Activated CD4-positive, alpha-beta T cell treated with anti-CD3 and anti-CD28 coated beads for 1 hour (primary cell): Measurements from ENCODE around the gene SUSD2.
"Not testable (repeated sequence)": the region's sequence is repeated elsewhere in the genome, so short reads cannot be mapped to it uniquely, and the experiment has no call there.

ENCODE experiments used
- DNase-seq: peaks from one replicate; pipeline ENCODE4 v3.0.0-alpha.2; 2020

Gene SUSD2

DNA sequence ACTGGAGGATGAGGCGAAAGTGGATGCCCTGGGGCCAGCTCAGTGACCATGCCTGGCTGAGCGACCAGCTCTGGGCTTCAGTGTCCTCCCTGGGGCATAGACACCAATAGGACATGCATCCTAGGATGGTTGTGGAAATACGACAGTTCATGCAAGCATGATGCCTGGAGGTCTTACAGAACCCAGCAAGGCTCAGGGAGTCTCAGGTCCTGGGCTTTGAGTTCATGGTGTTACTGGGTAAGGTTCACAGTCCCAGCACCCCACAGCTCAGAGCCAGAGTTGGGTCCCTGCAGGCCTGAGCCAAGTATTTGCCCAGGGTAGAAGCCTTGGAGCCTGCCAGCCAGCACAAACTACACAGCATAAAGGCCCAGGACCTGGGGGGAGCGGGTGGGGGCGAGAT lies 4.2 kb upstream of the SUSD2 start:
- DNase-seq, result no peak

DNA sequence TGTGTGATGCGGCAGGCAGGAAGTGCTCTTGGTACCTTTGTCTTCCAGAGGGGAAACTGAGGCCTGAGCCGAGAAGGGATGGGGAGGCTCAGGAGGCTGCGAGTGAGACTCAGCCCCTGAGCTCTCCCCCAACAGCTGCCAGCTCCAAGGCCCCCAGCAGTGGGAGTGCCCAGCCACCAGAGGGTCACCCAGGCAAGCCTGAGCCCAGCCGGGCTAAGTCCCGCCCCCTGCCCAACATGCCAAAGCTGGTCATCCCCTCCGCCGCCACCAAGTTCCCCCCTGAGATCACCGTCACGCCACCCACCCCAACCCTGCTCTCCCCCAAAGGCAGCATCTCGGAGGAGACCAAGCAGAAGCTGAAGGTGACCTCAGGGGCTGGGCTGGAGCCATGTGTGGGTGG lies 3.8 kb upstream of the SUSD2 start:
- DNase-seq, result no peak

DNA sequence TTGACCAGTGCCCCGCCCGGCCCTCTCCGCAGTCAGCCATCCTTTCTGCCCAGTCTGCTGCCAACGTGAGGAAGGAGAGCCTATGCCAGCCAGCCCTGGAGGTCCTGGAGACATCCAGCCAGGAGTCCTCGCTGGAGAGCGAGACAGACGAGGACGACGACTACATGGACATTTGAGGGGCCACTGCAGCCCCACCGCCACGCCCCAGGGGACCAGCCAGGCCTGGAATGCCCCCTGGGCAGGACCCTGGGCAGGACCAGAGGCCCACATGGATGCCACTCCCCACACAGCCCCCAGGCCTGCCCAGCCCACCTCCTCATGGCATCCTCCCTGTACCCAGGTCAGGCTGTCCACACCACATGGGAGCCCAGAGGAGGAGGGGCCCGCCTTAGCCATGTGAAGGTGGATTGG lies 3.3 kb upstream of the SUSD2 start:
- no peak for DNase-seq

DNA sequence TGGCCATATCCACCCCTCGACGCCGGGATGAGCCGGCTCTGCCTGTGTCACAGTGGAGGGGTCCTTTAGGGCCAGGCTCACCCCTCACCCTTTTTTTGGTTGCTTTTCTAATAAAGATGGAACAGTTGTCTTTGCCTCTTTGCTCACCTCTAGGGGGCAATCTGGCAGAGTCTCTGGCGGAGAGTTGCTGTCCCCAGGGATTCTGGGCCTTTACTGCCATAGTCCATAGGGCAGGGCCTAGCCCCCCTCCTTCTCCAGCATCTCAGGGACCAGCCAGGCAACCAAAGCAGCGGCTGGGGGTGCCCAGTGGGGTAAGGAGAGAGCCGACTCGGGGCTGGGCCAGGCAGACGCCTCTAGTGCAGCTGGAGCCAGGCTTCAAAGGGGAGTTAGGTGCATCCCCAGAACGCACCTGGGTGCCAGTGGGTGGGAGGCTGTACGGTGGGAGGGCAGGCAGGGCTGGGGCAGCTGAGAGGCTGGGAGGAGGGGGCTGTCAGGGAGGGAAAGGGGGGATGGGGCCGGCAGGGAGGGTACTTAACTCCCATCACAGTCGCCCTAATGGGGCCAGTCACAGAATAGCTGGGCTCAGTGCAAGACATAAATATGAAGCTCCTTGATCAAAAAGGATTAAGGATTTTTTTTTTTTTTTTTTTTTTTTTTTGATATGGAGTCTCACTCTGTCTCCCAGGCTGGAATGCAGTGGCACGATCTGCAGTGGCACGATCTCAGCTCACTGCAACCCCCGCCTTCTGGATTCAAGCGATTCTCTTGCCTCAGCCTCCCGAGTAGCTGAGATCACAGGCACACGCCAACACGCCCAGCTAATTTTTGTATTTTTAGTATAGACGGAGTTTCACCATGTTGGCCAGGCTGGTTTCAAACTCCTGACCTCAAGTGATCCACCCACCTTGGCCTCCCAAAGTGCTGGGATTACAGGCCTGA lies 2.5 kb upstream of the SUSD2 start:
- DNase-seq, result no peak

DNA sequence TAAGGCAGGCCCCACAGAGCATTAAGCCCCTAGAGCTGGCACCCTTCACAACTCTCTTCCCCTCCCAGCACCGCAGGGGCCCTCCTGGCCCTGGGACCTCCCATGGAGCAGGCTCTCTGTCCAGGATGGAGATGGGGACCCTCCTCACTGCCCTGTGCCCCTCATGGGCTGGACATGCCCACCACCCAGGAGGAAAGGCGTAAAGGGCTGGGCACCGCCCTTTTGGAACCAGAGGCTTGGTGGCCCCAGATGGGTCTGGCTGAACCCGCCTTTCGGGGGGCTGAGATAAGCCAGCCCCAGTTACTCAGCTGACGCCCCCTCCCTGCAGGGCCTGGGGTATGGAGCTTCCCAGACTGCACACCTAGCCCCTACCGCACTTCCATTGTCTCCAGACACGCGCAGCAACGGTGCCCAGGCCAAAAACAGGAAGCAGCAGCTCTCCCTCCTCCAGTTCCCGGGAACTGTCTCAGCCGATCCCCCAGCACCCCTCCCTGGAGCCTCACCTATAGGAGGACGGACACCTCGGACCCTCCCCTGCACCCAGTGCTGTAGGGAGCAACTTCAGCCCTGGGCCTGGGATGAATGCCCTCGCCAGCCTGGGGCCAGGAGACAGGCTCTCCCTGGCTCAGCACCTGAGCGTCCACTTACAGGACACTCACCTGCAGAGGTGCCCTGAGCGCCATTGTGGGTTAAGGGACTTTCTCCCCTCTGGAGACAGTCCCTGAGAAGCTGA lies 1.6 kb upstream of the SUSD2 start:
- DNase-seq, result no peak

DNA sequence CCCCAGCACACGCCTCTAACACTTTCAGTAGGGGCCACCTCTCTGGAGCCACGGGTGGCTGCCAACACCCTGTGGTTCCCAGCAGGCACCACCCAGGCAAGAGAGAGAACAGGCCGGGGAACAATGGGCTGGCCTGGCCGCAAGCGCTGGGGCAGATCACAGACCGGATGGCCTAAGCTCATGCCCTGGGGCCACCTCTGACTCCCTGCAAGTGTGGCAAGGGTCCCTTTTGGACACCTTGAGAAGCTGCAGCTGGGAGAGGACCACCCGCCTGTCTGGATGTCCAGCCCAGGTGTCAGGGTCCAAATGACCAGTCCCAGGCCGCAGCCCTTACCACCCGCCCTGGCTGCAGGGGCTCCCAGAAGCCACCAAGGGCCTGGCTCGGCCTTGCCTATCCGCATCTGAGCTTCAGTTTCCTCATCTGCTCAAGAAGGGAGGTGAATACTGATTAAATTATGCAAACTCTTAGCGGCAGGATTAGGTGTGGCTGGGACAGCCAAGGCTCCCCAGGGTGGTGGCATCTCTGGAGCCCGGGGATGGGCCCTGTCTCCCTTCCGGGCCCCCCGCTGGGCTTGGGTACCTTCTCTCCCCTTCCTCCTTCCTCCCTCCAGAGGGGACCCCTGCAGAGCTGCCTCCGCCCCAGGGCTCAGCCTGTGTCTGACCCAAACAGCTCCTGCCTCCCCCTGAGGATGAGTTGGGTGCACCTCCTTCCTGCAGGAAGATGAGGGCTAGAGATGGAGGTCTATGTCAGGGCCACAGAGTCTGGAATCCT lies 785 bp upstream of the SUSD2 start:
- DNase-seq, result no peak

DNA sequence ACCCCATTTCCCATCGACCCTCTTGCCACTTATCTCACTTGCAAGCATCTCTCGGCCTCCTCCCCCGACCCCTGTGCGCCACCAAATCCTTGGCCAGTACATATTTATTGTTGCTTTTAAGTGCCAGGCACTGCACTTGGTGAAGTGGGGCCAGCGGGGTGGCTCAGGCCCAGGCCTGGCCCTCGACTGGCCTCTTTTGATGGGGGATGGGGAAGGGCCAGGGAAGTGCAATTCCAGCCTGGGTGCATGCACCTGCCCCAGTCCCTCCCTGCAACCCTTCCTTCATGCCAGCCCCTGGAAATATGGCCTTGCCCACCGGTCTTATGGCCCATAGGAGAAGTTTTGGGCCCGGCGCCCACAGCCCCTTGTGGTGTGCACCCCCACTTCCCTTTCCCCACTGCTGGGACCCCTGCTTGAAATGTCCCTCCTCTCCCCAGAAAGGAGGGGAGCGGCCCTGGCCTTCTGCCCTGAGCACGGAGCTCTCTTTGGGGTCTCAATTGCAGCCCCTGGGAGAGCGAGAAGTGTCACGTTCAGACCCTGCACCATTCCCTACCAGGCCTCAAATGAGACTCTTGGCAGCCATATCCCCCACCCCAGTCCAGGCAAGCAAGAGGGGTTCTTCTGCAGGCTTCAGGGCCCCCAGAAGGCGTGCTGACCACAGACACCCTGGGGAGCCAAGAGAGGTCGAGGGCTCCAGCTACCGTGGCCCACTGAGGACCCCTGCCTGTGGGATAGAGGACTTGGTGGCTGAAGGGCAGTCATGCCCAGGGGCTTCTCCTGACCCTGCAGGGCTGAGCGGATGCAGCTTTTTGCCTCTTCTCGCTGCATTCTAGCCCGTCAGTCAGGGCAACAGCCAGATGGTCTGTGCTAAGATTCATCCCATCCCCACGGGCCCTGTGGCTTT lies 961 bp downstream of the SUSD2 start:
- DNase-seq, result no peak

DNA sequence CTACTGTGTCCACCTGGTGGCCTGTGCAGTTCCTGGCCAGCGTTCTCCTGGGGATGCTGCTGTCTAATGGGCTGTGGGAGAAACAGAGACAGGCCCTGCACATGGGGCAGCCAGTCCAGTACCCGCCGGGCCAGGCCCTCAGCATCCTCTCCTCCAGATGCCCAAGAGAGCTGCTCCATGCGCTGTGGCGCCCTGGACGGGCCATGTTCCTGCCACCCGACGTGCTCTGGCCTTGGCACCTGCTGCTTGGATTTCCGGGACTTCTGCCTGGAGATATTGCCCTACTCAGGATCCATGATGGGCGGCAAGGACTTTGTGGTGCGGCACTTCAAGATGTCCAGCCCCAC lies 1.6 kb downstream of the SUSD2 start:
- not testable (repeated sequence) for DNase-seq

DNA sequence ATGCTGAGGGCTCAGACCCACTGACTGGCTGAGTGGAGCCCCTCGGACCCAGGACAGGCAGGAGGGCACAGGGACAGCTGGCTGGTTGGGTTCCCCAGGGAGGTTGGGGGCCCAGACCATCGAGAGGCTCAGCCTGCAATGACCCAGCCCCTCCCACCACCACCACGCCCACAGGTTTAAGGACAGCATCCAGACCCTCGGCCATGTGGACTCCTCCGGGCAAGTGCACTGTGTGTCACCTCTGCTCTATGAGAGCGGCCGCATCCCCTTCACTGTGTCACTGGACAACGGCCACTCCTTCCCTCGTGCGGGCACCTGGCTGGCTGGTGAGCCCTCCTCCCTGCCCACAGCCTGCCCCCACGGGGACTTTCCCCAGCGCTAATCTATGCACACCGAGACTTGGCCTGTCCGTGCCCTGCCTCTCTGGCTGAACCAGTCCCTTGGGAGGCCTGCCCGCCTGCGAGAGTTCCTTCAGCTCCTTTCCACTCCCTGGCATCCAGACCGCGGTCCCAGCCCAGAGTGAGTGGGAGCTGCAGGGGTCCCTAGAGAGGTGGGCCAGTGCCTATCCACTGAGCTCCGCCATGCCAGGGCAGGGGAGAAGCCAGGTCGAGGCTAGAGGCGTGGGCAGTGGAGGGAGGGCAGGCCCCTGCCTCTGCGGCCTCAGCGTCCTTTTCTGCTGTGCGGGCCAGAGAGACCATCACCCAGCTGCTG lies 2.2 kb downstream of the SUSD2 start:
- DNase-seq, result no peak

DNA sequence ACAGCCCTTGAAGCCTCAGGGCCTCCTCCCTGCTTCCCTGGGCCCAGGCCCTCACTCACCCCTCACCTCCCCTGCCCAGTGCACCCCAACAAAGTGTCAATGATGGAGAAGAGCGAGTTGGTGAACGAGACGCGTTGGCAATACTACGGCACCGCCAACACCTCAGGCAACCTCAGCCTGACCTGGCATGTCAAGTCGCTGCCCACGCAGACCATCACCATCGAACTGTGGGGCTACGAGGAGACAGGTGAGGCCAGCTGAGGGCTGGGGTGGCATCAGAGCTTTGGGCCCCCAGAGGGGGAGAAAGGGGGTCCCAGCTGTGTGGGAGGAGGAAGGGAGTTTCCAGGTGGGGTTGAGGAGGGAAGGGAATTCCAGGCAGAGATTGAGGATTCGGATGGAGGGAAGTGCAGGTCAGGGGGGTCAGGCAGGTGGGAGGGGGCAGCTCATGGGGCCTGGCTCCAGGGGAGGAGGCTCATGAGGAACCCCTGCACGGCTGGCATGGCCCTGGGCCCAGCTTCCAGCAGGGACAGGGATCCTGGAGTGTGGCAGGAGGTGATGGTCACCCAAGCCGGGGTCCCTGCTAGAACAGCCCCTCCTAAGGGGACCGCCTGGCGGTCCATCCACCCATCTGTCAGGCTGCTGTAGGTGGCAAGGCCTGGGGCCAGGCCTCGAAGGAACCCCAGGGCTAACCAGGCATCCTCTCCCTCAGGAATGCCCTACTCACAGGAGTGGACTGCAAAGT lies 2.9 kb downstream of the SUSD2 start:
- DNase-seq, result no peak

DNA sequence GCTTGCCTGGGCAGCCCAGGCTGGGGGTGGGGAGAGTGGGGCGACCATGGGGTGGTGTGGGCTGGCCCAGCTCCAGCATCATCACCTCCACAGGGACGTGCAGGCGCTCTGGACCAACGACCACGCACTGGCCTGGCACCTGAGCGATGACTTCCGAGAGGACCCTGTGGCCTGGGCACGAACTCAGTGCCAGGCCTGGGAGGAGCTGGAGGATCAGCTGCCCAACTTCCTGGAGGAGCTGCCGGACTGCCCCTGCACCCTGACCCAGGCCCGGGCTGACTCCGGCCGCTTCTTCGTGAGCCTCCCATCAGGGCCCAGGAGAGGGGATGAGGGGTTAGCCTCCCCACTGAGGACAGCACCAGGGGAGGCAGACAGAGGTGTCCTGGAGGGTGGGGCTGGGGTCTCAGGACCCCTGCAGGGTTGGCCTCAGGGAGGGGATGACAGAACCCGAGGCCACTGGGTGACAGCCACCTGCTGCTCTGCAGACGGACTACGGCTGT lies 3.8 kb downstream of the SUSD2 start:
- no peak for DNase-seq

DNA sequence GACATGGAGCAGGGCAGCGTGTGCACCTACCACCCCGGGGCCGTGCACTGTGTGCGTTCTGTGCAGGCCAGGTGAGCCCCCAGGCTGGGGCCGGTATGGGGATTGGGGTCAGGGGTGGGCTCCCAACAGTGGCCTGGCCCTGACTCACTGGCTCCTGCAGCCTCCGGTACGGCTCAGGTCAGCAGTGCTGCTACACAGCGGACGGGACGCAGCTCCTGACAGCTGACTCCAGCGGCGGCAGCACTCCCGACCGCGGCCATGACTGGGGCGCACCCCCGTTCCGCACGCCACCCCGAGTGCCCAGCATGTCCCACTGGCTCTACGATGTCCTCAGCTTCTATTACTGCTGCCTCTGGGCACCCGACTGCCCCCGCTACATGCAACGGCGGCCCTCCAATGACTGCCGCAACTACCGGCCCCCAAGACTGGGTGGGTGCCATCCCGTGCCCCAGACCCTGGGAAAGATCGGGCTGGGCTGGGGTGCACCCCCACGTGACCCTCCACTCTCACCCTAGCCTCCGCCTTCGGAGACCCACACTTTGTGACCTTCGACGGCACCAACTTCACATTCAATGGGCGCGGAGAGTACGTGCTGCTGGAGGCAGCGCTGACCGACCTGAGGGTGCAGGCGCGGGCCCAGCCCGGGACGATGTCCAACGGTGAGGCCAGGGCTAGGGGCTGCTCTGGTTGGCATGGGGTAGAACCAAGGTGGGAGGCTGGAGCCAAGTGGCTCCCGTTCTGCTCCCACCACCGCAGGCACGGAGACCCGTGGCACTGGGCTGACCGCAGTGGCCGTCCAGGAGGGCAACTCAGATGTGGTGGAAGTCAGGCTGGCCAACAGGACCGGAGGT lies 4.4 kb downstream of the SUSD2 start:
- no peak for DNase-seq

DNA sequence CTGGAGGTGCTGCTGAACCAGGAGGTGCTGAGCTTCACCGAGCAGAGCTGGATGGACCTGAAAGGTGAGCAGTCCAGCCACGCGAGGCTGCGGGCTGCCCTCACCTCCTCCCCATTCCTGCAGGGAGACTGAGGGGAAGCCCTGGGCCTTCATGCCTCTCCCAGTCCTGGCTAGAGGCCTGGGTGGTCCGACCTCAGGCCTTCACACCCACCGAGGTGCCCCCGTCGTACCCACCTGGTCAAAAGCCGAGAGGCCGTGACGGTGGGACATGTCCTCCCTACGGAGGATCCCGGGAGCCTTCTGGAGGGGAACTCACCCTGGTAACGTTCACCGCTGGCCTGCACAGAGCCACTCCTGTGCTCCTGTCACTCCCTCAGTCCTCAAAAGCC lies 5.1 kb downstream of the SUSD2 start:
- no peak for DNase-seq

DNA sequence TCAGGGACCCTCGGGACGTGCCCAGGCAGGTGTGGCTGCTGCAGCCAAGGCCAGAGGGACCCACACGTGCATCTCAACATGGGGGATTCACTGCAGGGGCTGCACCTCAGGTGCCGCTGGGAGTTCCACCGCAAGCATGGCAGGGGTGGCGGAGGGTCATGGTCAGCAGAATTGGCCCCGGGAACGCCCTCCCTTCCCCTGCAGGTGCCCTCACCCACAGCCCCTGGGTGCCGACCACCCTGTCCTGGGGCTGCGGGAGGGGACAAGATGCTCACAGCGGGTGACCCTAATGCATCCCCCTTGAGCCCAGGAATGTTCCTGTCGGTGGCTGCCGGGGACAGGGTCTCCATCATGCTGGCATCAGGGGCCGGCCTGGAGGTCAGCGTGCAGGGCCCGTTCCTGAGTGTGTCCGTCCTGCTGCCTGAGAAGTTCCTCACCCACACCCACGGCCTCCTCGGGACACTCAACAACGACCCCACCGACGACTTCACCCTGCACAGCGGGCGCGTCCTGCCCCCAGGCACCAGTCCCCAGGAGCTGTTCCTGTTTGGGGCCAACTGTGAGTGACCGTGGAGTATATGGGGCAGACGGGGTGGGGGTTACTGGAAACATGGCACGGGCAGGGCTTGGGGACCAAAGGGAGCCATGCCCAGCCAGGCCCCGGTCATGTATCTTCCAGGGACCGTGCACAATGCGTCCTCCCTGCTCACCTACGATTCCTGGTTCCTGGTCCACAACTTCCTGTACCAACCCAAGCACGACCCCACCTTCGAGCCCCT lies 5.8 kb downstream of the SUSD2 start:
- DNase-seq, result no peak

DNA sequence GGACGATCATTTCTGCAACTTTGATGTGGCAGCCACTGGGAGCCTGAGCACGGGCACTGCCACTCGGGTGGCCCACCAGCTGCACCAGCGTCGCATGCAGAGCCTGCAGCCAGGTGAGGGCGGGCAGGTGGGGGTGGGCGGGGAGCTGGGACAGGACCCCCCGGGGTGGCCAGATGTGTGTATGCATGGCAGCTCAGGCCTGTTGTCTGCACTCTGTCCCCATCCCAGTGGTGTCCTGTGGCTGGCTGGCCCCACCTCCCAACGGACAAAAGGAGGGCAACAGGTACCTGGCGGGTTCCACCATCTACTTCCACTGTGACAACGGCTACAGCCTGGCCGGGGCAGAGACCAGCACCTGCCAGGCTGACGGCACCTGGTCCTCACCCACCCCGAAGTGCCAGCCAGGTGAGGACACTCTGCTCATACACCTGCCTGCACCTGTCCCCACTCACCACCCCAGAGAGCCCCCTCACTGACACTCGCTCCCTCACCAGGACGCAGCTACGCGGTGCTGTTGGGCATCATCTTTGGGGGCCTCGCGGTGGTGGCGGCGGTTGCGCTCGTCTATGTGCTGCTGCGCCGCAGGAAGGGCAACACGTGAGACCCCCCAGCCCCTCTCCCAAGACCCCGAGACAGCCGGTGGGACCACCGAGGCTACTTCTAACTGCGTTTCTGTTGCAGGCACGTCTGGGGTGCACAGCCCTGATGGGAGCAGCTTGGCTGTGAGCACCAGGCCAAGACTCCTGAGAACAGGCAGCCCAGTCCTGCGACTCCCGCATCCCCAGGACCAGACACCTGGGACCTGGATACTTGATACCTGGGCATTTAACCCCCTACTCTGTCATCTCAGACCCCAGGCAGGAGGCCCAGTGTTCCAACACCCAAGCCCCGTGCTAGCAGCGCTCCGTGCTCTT lies 6.7 kb downstream of the SUSD2 start:
- DNase-seq, result no peak

DNA sequence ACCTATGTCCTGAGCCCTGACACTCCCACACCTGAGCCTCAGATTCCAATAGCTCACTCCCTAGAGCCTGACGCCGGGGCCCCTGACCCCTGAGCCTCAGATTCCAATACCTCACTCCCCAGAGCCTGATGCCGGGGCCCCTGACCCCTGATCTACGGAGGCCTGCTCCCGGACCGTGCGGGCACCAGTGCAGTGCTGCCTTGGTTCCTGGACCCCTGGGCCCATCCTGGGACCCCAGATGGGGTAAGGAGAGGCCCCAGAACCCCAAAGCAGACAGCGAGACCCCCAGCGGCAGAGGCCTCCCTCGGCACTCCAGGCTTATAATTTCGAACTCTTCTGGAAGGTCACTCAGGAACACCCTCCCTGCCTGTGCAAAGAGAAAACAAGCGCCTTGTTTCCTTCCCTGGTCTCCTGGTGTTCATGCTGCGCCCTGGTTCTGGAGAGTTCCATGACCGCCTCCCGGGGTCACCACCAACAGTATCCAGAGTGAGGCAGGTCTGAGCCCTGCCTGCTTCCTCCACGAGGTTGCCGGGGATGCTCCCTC lies 7.5 kb downstream of the SUSD2 start:
- DNase-seq, result no peak
